GM12878 (cell line): ENCODE data around the gene DKK1.

Source experiments
- CEBPB ChIP-seq, 2 experiments: fragments of 150-350 bp in 1 of 2; IDR thresholded peaks; 2 replicates each; pipeline ENCODE4 v1.6.1; 2012 to 2014; ENCODE audit warnings: low read depth in 2 of 2, low read length in 2 of 2, borderline replicate concordance in 1 of 2, inconsistent platforms in 1 of 2
- CTCF ChIP-seq, 3 experiments: IDR thresholded peaks in 2 of 3; conservative IDR thresholded peaks in 1 of 3; 2 replicates each; pipeline ENCODE4 v1.5.1; 2011; ENCODE audit warnings: low read depth in 3 of 3, low read length in 3 of 3, mild to moderate bottlenecking in 3 of 3, control low read depth in 2 of 3, moderate library complexity in 2 of 3, inconsistent platforms in 1 of 3, mixed read lengths in 1 of 3; ENCODE audit not compliant: control insufficient read depth in 2 of 3, insufficient read depth in 1 of 3; ENCODE audit errors: extremely low read depth in 1 of 3
- EZH2 ChIP-seq: IDR thresholded peaks from 2 replicates; pipeline ENCODE4 v1.6.1; 2012; ENCODE audit warnings: low read depth, mild to moderate bottlenecking, control low read depth, inconsistent platforms, low read length, borderline replicate concordance; ENCODE audit not compliant: control insufficient read depth
- KDM1A ChIP-seq: fragments of 200-600 bp; sonication (generic); IDR thresholded peaks from 2 replicates; pipeline ENCODE4 v1.6.1; 2016; ENCODE audit warnings: borderline replicate concordance
- NR2C2 ChIP-seq: IDR thresholded peaks from 2 replicates; pipeline ENCODE4 v1.6.1; 2011; ENCODE audit warnings: borderline replicate concordance, low read depth; ENCODE audit not compliant: control insufficient read depth, insufficient read length
- NRF1 ChIP-seq: conservative IDR thresholded peaks from 2 replicates; pipeline ENCODE4 v1.6.1; 2011; ENCODE audit warnings: mild to moderate bottlenecking, low read depth, low read length, improper control_type of control experiment
- PRDM15 ChIP-seq: fragments of 450-650 bp; formaldehyde crosslinking; IDR thresholded peaks from 2 replicates; pipeline ENCODE4 v1.4.0; 2020; ENCODE audit warnings: mild to moderate bottlenecking, moderate library complexity
- ZSCAN29 ChIP-seq: fragments of 450-650 bp; IDR thresholded peaks from 2 replicates; pipeline ENCODE4 v1.6.1; 2017; ENCODE audit warnings: mild to moderate bottlenecking, moderate library complexity

- TF ChIP-seq CEBPB (IDR thresholded peaks at IDR 0.05; ENCODE audit: borderline replicate concordance in 1 of 2, low read depth in 2 of 2, low read length in 2 of 2) (no peak), KDM1A (no peak), NRF1 (no peak), EZH2 (no peak), ZSCAN29 (no peak), NR2C2 (no peak), CTCF (IDR thresholded peaks at IDR 0.05 in 2 of 3, conservative IDR thresholded peaks at IDR 0.05 in 1 of 3; ENCODE audit: control insufficient read depth in 2 of 3, extremely low read depth in 1 of 3, insufficient read depth in 1 of 3, low read depth in 3 of 3, low read length in 3 of 3) (no peak), PRDM15 (no peak)
Observed at GRCh38 chr10:52279546-52279945, 34.5 kb upstream of the DKK1 start.
